H1 (cell line): ENCODE results near the gene TRAPPC11. TPM values are rescaled to one million over a fixed set of nuclear protein-coding genes. Genes with fewer than 3 reads are reported as not detected.

Experiments used
- CTCF ChIA-PET: fragments of 300-600 bp; sonication (Branson Sonifier 250); formaldehyde crosslinking; loops from one replicate; lab custom pipeline; 2021; ENCODE audit not compliant: partially characterized antibody; lab: Charles Lee
- POLR2A ChIA-PET: fragments of 300-600 bp; sonication (Branson Sonifier 250); formaldehyde crosslinking; loops from one replicate; lab custom pipeline; 2021; ENCODE audit warnings: inconsistent platforms; ENCODE audit not compliant: partially characterized antibody; lab: Charles Lee
- DNase-seq, 2 experiments: peaks; one replicate each; pipeline versions ENCODE4 v3.0.0 to v3.0.0-alpha.2; 2010 to 2022; ENCODE audit warnings: low spot score in 2 of 2, low read depth in 1 of 2, mixed read lengths in 1 of 2
- FAIRE-seq: peaks from 2 replicates; lab custom pipeline; 2011; peaks lifted over from hg19 to GRCh38; lab: Jason Lieb, UNC
- H2AFZ ChIP-seq: 2 replicates; pipeline ENCODE4 v1.8.1; 2012; ENCODE audit warnings: low read length, inconsistent platforms
- H2AK5ac ChIP-seq: 2 replicates; pipeline ENCODE4 v1.6.1; 2013; ENCODE audit warnings: low read depth, low read length
- H2BK120ac ChIP-seq: replicated peaks from 2 replicates; pipeline ENCODE3; 2013; ENCODE audit warnings: low read depth, low read length, inconsistent platforms
- H2BK12ac ChIP-seq: 2 replicates; pipeline ENCODE4 v1.6.1; 2013; ENCODE audit warnings: low read depth, low read length
- H2BK15ac ChIP-seq: 2 replicates; pipeline ENCODE4 v1.6.1; 2013; ENCODE audit warnings: low read length
- H2BK20ac ChIP-seq: 2 replicates; pipeline ENCODE4 v1.6.1; 2013; ENCODE audit warnings: low read length
- H2BK5ac ChIP-seq: 2 replicates; pipeline ENCODE4 v1.6.1; 2013; ENCODE audit warnings: low read depth, low read length
- H3K14ac ChIP-seq: 2 replicates; pipeline ENCODE4 v1.6.1; 2013; ENCODE audit warnings: inconsistent platforms; ENCODE audit not compliant: insufficient read length
- H3K18ac ChIP-seq: 2 replicates; pipeline ENCODE4 v1.6.1; 2013; ENCODE audit warnings: low read length; ENCODE audit errors: extremely low read depth
- H3K23ac ChIP-seq: 2 replicates; pipeline ENCODE4 v1.6.1; 2013; ENCODE audit warnings: inconsistent platforms; ENCODE audit not compliant: insufficient read length
- H3K23me2 ChIP-seq: 2 replicates; pipeline ENCODE4 v1.6.1; 2013; ENCODE audit warnings: low read depth, low read length
- H3K27ac ChIP-seq: 2 replicates; pipeline ENCODE4 v1.6.1; 2011; ENCODE audit warnings: low read depth, low read length, inconsistent platforms
- H3K27me3 ChIP-seq, 4 experiments: replicated peaks in 1 of 4; 1 replicate in 1 of 4; 2 replicates in 3 of 4; pipeline versions ENCODE4 v1.6.1 to v1.8.1; 2011 to 2013; ENCODE audit warnings: low read length in 3 of 4, mild to moderate bottlenecking in 3 of 4, inconsistent platforms in 2 of 4, mixed read lengths in 2 of 4, moderate library complexity in 1 of 4; ENCODE audit not compliant: control insufficient read depth in 3 of 4, insufficient read depth in 3 of 4; ENCODE audit errors: extremely low read depth in 1 of 4
- H3K36me3 ChIP-seq, 4 experiments: 2 replicates each; pipeline versions ENCODE4 v1.6.1 to v1.8.1; 2011 to 2013; ENCODE audit warnings: mild to moderate bottlenecking in 4 of 4, low read length in 3 of 4, moderate library complexity in 2 of 4, control low read depth in 1 of 4, inconsistent platforms in 1 of 4; ENCODE audit not compliant: insufficient read depth in 4 of 4, control insufficient read depth in 2 of 4
- H3K4ac ChIP-seq: replicated peaks from 2 replicates; pipeline ENCODE3; 2013; ENCODE audit warnings: low read length, low read depth, mixed read lengths, inconsistent platforms; ENCODE audit not compliant: insufficient read length
- H3K4me1 ChIP-seq, 4 experiments: replicated peaks in 1 of 4; 1 replicate in 1 of 4; 2 replicates in 3 of 4; pipeline versions ENCODE4 v1.6.1 to v1.8.1; 2011 to 2013; ENCODE audit warnings: low read length in 3 of 4, inconsistent platforms in 2 of 4, mixed read lengths in 1 of 4; ENCODE audit not compliant: insufficient read depth in 4 of 4, control insufficient read depth in 3 of 4
- H3K4me2 ChIP-seq, 2 experiments: 2 replicates each; pipeline versions ENCODE4 v1.6.1 to v1.8.1; 2011 to 2013; ENCODE audit warnings: low read depth in 2 of 2, low read length in 2 of 2, control low read depth in 1 of 2, inconsistent platforms in 1 of 2, mild to moderate bottlenecking in 1 of 2; ENCODE audit not compliant: insufficient read depth in 1 of 2
- H3K4me3 ChIP-seq, 4 experiments: fragments of 200-600, 300-600 bp in 1 of 4; sonication (generic), shearing (Covaris generic), sonication (Bioruptor Twin) in 1 of 4; 2 replicates each; pipeline versions ENCODE4 v1.5.1 to v1.8.1; 2011 to 2016; ENCODE audit warnings: low read length in 4 of 4, low read depth in 3 of 4, control low read depth in 2 of 4, inconsistent platforms in 2 of 4, mild to moderate bottlenecking in 2 of 4, mixed read lengths in 1 of 4, moderate library complexity in 1 of 4; ENCODE audit not compliant: insufficient read depth in 2 of 4; ENCODE audit errors: extremely low read depth in 1 of 4
- H3K56ac ChIP-seq: replicated peaks from 2 replicates; pipeline ENCODE3; 2013; ENCODE audit warnings: low read depth, mild to moderate bottlenecking, mixed read lengths, low read length, inconsistent platforms; ENCODE audit not compliant: insufficient read length
- H3K79me1 ChIP-seq: 2 replicates; pipeline ENCODE4 v1.6.1; 2013; ENCODE audit warnings: low read depth, low read length, control low read depth
- H3K79me2 ChIP-seq, 2 experiments: 2 replicates each; pipeline versions ENCODE4 v1.6.1 to v1.8.1; 2012 to 2013; ENCODE audit warnings: low read length in 2 of 2, mild to moderate bottlenecking in 2 of 2, inconsistent platforms in 1 of 2; ENCODE audit not compliant: insufficient read depth in 2 of 2, control insufficient read depth in 1 of 2
- H3K9ac ChIP-seq, 4 experiments: replicated peaks in 1 of 4; 1 replicate in 1 of 4; 2 replicates in 3 of 4; pipeline versions ENCODE4 v1.6.1 to v1.8.1; 2011 to 2013; ENCODE audit warnings: low read depth in 3 of 4, low read length in 3 of 4, control low read depth in 2 of 4, mild to moderate bottlenecking in 2 of 4, moderate library complexity in 2 of 4, inconsistent platforms in 1 of 4; ENCODE audit errors: extremely low read depth in 1 of 4
- H3K9me3 ChIP-seq, 2 experiments: 2 replicates each; pipeline versions ENCODE4 v1.6.1 to v1.8.1; 2012 to 2013; ENCODE audit warnings: mild to moderate bottlenecking in 2 of 2, moderate library complexity in 2 of 2, control low read depth in 1 of 2, inconsistent platforms in 1 of 2, low read depth in 1 of 2, low read length in 1 of 2, mixed read lengths in 1 of 2; ENCODE audit not compliant: insufficient read depth in 2 of 2
- H4K20me1 ChIP-seq, 2 experiments: replicated peaks in 1 of 2; 2 replicates each; pipeline versions ENCODE3 to v1.8.1; 2011 to 2013; ENCODE audit warnings: inconsistent platforms in 2 of 2, low read length in 2 of 2, mild to moderate bottlenecking in 1 of 2; ENCODE audit not compliant: insufficient read depth in 2 of 2, control insufficient read depth in 1 of 2
- H4K5ac ChIP-seq: 2 replicates; pipeline ENCODE4 v1.6.1; 2013; ENCODE audit warnings: low read length, low read depth, mixed read lengths, inconsistent platforms; ENCODE audit not compliant: insufficient read length
- H4K8ac ChIP-seq: 2 replicates; pipeline ENCODE4 v1.8.0; 2013; ENCODE audit warnings: mild to moderate bottlenecking, moderate library complexity, low read length, inconsistent platforms; ENCODE audit not compliant: insufficient read depth; ENCODE audit errors: extremely low read depth
- H4K91ac ChIP-seq: replicated peaks from 2 replicates; pipeline ENCODE3; 2013; ENCODE audit warnings: low read length, mixed read lengths, inconsistent platforms; ENCODE audit not compliant: insufficient read length
- KDM1A ChIP-seq: fragments of 200-600, 300-600 bp; sonication (generic); IDR thresholded peaks from 2 replicates; pipeline ENCODE4 v1.7.1; 2016; ENCODE audit warnings: mild to moderate bottlenecking, low read length, borderline replicate concordance
- POLR2A ChIP-seq, 2 experiments: IDR thresholded peaks; 1 replicate in 1 of 2; 2 replicates in 1 of 2; pipeline ENCODE4 v1.6.1; 2011; ENCODE audit warnings: low read depth in 2 of 2, low read length in 2 of 2, mild to moderate bottlenecking in 2 of 2; ENCODE audit errors: control extremely low read depth in 1 of 2
- WGBS, 2 experiments: shearing (Covaris generic) in 1 of 2; methylation state at CpG; one replicate each; pipeline versions ENCODE4 v1.1.6 to v1.1.7; 2013 to 2015; ENCODE audit warnings: low lambda C conversion rate in 2 of 2, mixed read lengths in 2 of 2, inconsistent platforms in 1 of 2, low coverage in 1 of 2, missing lambda C conversion rate in 1 of 2; ENCODE audit not compliant: insufficient replicate concordance in 2 of 2, insufficient coverage in 1 of 2, insufficient read length in 1 of 2; ENCODE audit errors: extremely low coverage in 1 of 2, missing lambda C conversion rate in 1 of 2; 5-methylcytosine and 5-hydroxymethylcytosine counted together
- polyA plus RNA-seq, 7 experiments: library from polyadenylated mRNA; depleted of rRNA in 3 of 7; stranded (reverse) in 5 of 7; unstranded in 2 of 7; fragments of >200 nt in 5 of 7; fragments of 200-250 nt in 2 of 7; gene quantifications; 1 replicate in 5 of 7; 2 replicates in 1 of 7; 4 replicates in 1 of 7; pipeline versions ENCODE4 v1.2.1 to v1.2.3, GENCODE V29; 2011 to 2013; ENCODE audit warnings: missing spikeins in 2 of 7, mixed read lengths in 2 of 7
- total RNA-seq: library from RNA; stranded (reverse); fragmentation: NEBNext Ultra II Directional; extraction: Animal tissue kit (Norgen Biotek cat#: 25700); gene quantifications from 2 replicates; pipeline ENCODE4 v1.2.1, GENCODE V29; 2021

The TRAPPC11 gene
- total and polyA plus RNA-seq, 2 of the 8 experiments (the other 6 are each of a cell fraction or from before 2014, with no cell fraction given): 19.2 to 25.9 TPM

- H3K4ac ChIP-seq: no peak overlapping the region
- H3K14ac ChIP-seq: no peak overlapping the region
- no peak overlapping the region for H2AFZ ChIP-seq
- no peak overlapping the region for H3K56ac ChIP-seq
- no peaks in the 10 kb centered on the region for H4K20me1 ChIP-seq
- no peaks in the 10 kb centered on the region for H3K79me2 ChIP-seq
- H3K9ac ChIP-seq: no peak overlapping the region
- no peak overlapping the region for H4K91ac ChIP-seq
- H3K4me1 ChIP-seq: no peaks in the 10 kb centered on the region
- H3K23ac ChIP-seq: no peak overlapping the region
- H2BK120ac ChIP-seq: no peak overlapping the region
- no peak overlapping the region for H2AK5ac ChIP-seq
- no peak overlapping the region for H3K4me3 ChIP-seq
- no peak overlapping the region for H2BK12ac ChIP-seq
- WGBS, 2 experiments: 86% methylated on average over 2 of the region's 2 CpGs; no CpG with 5 or more reads in 1 of the 2 experiments
- ChIA-PET POLR2A (interaction anchor here (1.0 kb wide), 1 partner anchor 11 kb away, joined by 3 read pairs; no protein-coding TSS in a partner anchor), CTCF (interaction anchor here (1.0 kb wide), 1 partner anchor 12 kb away, joined by 4 read pairs; no protein-coding TSS in a partner anchor)
- H3K27me3 ChIP-seq: no peaks in the 10 kb centered on the region
- H3K79me1 ChIP-seq: no peaks in the 10 kb centered on the region
- H4K5ac ChIP-seq: no peak overlapping the region
- no peak overlapping the region for H4K8ac ChIP-seq
- TF ChIP-seq POLR2A (IDR thresholded peaks at IDR 0.05; ENCODE audit: control extremely low read depth in 1 of 2, low read depth in 2 of 2, low read length in 2 of 2) (no peak), KDM1A (no peak)
- H3K9me3 ChIP-seq: no peaks in the 10 kb centered on the region
- peaks cover 4 to 51% (median 13%) of the 10 kb centered on the region in 4 experiments for H3K36me3 ChIP-seq
- DNase-seq (no peak), FAIRE-seq (no peak)
- H2BK20ac ChIP-seq: no peak overlapping the region
- no peak overlapping the region for H2BK5ac ChIP-seq
- no peaks in the 10 kb centered on the region for H3K23me2 ChIP-seq
- no peak overlapping the region for H3K4me2 ChIP-seq
- no peak overlapping the region for H2BK15ac ChIP-seq
- no peak overlapping the region for H3K18ac ChIP-seq
- no peak overlapping the region for H3K27ac ChIP-seq
These were observed 27.4 kb downstream of the TRAPPC11 start for GRCh38 chr4:183686461-183686860.
